HCT116 (cell line): ENCODE results near the gene CYBA.

Experiments used
- CTCF ChIP-seq, 3 experiments: fragments of 200-600 bp in 1 of 3; sonication (generic) in 1 of 3; IDR thresholded peaks in 2 of 3; conservative IDR thresholded peaks in 1 of 3; 2 replicates each; pipeline ENCODE4 v1.5.1; 2012 to 2017; ENCODE audit warnings: low read depth in 2 of 3, low read length in 2 of 3, antibody characterized with exemption in 1 of 3, borderline replicate concordance in 1 of 3, control low read depth in 1 of 3, mild to moderate bottlenecking in 1 of 3, mixed read lengths in 1 of 3, mixed run types in 1 of 3, moderate library complexity in 1 of 3; ENCODE audit not compliant: insufficient read depth in 1 of 3
- POLR2AphosphoS5 ChIP-seq: IDR thresholded peaks from 2 replicates; pipeline ENCODE4 v1.6.1; 2011; ENCODE audit warnings: mild to moderate bottlenecking, low read depth, low read length, moderate library complexity
- SIN3A ChIP-seq: IDR thresholded peaks from 2 replicates; pipeline ENCODE4 v1.6.1; 2012; ENCODE audit warnings: low read depth
- ZFX ChIP-seq: fragments of 450-650 bp; IDR thresholded peaks from 2 replicates; pipeline ENCODE4 v1.6.1; 2017

- TF ChIP-seq CTCF (IDR thresholded peaks at IDR 0.05 in 2 of 3, conservative IDR thresholded peaks at IDR 0.05 in 1 of 3; ENCODE audit: borderline replicate concordance in 1 of 3, insufficient read depth in 1 of 3, low read depth in 2 of 3, low read length in 2 of 3) = no peak
- no peak for TF ChIP-seq SIN3A
- TF ChIP-seq ZFX = no peak
- TF ChIP-seq POLR2AphosphoS5 = no peak
These were observed 1.9 kb upstream of the CYBA start for GRCh38 chr16:88652762-88653063.
